Astrocyte (in vitro differentiated cells and primary cell): ENCODE measurements around the gene NFAM1.

ENCODE experiments used
- CTCF ChIP-seq: IDR thresholded peaks from 2 replicates; pipeline ENCODE4 v1.5.1; 2011; ENCODE audit warnings: low read depth, mild to moderate bottlenecking, inconsistent platforms, low read length, moderate library complexity; ENCODE audit not compliant: insufficient read depth
- EZH2 ChIP-seq: IDR thresholded peaks from 2 replicates; pipeline ENCODE4 v1.6.1; 2012; ENCODE audit warnings: mild to moderate bottlenecking, low read length, inconsistent platforms; ENCODE audit not compliant: insufficient read depth

DNA sequence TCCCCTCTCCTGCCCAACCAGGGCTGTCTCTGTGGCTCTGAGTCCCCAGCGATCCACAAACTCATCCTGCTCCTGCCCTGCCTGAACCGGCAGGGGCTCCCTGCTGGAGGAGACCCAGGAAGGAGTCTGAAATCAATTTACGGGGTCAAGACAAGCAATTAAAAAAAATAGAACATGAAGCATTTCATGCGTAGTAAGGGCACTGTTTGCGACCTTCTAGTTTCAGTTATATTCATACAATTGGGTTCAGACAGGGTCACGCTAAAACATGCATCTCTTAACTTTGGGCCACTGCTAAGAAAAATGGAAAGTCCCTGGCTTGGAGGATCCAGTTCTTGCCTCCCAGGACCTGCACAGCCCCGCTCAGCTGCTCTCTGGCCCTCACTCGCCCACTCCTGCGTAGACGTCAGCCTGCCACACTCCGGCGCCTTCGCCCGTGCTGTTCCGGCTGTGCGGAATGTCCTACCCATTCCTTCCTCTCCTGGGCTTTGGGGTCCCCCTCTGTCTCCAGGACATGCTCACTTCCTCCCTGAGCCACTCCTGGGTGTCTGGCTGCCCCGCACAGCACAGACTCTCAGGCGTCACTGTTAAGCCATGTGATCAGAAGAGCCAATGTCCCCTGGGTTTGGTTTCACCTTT is 12.8 kb downstream of the NFAM1 start:
- TF ChIP-seq EZH2 = no peak
- TF ChIP-seq CTCF = no peak
